Neuron (in vitro differentiated cells): ENCODE results near the gene CRYBA4.

ENCODE experiments used
- H2AFZ ChIP-seq: one replicate; pipeline ENCODE4 v1.6.1; 2013; ENCODE audit warnings: low read depth, mild to moderate bottlenecking, inconsistent platforms, low read length, moderate library complexity
- H3K27me3 ChIP-seq: one replicate; pipeline ENCODE4 v1.6.1; 2013; ENCODE audit warnings: low read length; ENCODE audit not compliant: insufficient read depth
- H3K36me3 ChIP-seq: one replicate; pipeline ENCODE4 v1.6.1; 2013; ENCODE audit warnings: low read length; ENCODE audit not compliant: insufficient read depth
- H3K4me1 ChIP-seq: one replicate; pipeline ENCODE4 v1.6.1; 2013; ENCODE audit warnings: low read length; ENCODE audit not compliant: insufficient read depth
- H3K4me3 ChIP-seq: 2 replicates; pipeline ENCODE4 v1.5.1; 2013; ENCODE audit warnings: mild to moderate bottlenecking, low read length, moderate library complexity
- H3K9me3 ChIP-seq: one replicate; pipeline ENCODE4 v1.6.1; 2013; ENCODE audit warnings: low read length

Gene CRYBA4

DNA sequence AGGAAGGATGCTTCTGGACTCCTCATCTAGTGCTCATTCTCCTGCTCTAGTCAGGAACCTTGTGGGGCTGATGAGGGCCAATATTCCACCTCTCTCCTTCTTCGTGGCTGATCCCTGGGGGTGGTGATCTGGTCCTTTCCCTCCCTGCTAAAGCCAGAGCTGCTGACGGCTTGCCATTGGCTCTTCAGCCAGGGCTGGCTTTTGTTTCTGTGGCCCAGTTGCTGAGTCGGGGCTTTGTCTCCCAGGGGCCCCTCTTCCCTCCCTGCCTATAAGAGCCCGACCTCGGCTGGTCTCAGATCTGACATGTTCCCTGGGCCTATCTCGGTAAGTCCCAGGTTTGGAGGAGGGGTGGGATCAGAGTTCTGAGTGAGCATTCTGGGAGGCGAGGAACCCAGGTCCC, at the start of gene CRYBA4:
Gene CRYBA4, plus strand, starts transcription at position 301 of the 400 bp plus-strand sequence. CDS start 634 bp downstream, outside the sequence.
- no peaks in the 10 kb centered on the region for H3K36me3 ChIP-seq
- H2AFZ ChIP-seq = no peak within 1 kb of the TSS
- H3K9me3 ChIP-seq = no peaks in the 10 kb centered on the region
- peaks cover 24% of the 10 kb centered on the region for H3K4me1 ChIP-seq
- H3K27me3 ChIP-seq = no peaks in the 10 kb centered on the region
- H3K4me3 ChIP-seq = no peak within 1 kb of the TSS

DNA sequence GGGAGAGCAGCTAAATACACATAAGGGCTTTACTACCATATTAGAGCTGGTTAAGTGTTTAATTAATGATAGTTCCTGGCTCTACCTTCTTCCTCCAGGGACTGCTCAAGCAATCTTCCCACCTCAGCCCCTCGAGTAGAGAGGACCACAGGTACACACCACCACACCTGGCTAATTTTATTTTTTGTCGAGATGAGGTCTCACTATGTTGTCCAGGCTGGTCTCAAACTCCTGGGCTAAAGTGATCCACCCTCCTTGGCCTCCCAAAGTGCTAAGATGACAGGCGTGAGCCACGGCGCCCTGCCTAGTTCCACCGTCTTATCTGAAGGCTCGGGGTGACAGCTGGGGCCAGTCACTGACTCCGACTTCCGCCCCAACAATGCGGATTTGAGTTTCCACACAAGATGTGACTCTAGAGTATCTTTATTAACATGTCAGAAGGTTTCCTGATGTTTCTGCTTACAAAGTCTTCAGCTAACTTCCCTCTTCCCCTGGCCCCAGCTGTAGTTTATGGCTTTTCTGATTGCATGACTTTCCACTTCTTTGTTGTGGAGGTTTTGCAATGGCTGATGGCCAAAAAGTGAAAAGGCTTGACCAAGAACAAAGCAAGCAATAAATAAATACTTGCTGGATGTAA, 48.6 kb upstream of the CRYBA4 start:
- H2AFZ ChIP-seq = no peak overlapping the region
- H3K27me3 ChIP-seq = no peaks in the 10 kb centered on the region
- peaks cover 27% of the 10 kb centered on the region for H3K4me1 ChIP-seq
- no peak overlapping the region for H3K4me3 ChIP-seq
- no peaks in the 10 kb centered on the region for H3K36me3 ChIP-seq
- H3K9me3 ChIP-seq = no peaks in the 10 kb centered on the region

DNA sequence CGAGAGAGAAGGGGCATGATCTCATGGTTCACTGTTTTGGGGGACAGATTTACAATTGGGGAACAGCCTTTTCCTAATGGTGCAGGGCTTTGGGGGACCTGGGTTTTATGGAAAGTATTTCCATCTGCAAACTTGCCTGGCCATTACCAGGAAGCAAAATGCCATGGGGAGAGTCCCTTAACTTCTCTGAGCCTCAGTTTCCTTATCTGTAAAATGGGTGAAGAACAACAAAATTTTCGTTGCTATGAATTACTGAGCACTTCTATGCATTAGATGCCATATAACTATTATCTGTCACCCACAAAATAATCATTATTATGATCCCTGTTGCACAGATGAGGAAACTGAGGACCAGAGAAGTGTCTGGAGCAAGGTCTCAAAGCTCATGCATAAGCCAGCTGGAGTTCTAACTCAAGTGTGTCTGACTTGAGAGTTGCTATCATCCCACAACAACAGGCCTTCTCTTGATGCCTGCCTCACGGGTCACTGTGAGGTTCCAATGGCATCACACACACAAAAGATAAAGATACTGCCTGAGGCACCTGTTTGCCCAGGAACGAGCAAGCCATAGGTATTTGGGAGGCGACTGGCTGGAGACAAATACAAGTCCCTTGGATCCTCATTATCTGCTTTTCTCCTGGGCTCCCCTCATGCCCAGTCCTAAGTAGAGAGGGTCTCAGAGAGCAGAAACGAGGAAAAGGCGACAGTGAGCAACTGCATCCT, 47.6 kb upstream of the CRYBA4 start:
- Histone ChIP-seq H3K9me3 (no peaks in the 10 kb centered on the region), H3K4me1 (peaks cover 21% of the 10 kb centered on the region), H2AFZ (no peak overlapping the region), H3K4me3 (no peak overlapping the region), H3K27me3 (no peaks in the 10 kb centered on the region), H3K36me3 (no peaks in the 10 kb centered on the region)

DNA sequence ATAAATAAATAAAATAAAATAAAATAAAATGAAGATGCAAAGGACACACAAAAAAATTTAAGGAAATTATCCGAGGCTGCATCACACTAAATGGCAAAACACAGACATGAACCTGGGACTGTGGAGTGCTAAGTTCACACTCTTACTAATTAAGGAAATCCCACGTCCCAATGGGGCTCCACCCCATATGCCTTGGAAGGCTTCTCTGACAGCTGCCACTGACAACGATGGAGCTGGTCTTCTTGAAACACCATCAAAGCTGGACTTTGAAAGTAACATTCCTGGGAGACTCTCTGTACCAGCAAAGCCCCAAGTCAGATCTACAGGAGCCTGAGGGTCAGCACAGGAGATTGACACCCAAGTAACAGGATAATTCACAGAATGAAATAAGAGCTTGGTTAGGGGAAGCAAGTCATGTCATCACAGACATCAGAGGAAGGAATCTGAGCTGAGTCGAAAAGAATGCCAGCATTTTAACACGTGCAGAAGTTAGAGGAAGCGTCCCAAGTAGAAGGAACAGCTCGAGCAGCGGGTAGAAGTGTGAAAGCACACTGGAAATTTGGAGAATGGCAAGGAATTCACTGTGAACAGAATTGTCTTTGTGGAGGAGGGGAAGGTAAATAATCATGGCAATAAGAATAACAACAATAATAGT, 45.6 kb upstream of the CRYBA4 start:
- Histone ChIP-seq H3K36me3 (no peaks in the 10 kb centered on the region), H3K4me1 (peaks cover 10% of the 10 kb centered on the region), H3K9me3 (no peaks in the 10 kb centered on the region), H3K4me3 (no peak overlapping the region), H2AFZ (no peak overlapping the region), H3K27me3 (no peaks in the 10 kb centered on the region)

DNA sequence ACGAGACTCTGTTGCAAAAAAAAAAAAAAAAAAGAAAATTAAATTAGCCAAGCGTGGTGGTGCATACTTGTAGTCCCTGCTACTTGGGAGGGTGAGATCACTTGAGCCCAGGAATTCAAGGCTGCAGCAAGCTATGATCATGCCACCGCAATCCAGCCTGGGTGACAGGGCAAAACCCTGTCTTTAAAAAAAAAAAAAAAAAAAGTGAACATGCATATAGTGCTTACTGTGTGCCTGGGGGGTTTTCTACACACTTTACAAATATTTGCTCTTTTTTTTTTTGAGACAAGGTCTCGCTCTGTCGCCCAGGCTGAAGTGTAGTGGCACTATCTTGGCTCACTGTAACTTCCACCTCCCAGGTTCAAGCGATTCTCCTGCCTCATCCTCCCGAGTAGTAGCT, 44.7 kb upstream of the CRYBA4 start:
- Histone ChIP-seq H3K27me3 (no peaks in the 10 kb centered on the region), H3K36me3 (no peaks in the 10 kb centered on the region), H2AFZ (no peak overlapping the region), H3K4me1 (peaks cover under 1% of the 10 kb centered on the region), H3K9me3 (no peaks in the 10 kb centered on the region), H3K4me3 (no peak overlapping the region)

DNA sequence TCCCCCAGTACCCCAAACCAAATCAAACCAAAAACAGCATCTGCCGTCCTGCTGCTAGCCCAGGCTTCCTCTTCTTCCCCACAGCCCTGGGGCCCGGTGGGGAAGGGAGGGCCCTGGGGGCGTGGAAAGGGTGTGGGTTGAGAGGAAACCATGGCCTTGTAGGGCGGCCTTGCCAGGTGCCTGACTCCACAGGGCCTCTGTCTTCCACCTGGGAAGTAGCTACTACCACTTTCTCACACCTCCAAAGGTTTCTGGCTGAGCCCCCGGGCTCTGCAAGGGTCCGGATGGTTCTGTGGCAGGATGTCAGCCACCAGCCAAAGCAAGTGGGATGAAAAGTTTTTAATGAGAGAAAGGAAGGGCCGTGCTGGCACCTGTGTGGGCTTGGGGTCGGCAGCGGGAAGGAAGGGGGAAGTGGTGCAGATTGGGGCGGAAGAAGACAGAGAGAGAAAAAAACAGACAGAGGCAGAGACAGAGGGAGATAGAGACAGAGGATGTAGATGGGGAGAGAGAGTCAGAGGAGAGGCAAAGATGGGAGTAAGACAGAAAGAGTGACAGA, 42.4 kb upstream of the CRYBA4 start:
- Histone ChIP-seq H2AFZ (no peak overlapping the region), H3K9me3 (no peaks in the 10 kb centered on the region), H3K4me3 (no peak overlapping the region), H3K36me3 (peaks cover 5% of the 10 kb centered on the region), H3K4me1 (no peaks in the 10 kb centered on the region), H3K27me3 (no peaks in the 10 kb centered on the region)

DNA sequence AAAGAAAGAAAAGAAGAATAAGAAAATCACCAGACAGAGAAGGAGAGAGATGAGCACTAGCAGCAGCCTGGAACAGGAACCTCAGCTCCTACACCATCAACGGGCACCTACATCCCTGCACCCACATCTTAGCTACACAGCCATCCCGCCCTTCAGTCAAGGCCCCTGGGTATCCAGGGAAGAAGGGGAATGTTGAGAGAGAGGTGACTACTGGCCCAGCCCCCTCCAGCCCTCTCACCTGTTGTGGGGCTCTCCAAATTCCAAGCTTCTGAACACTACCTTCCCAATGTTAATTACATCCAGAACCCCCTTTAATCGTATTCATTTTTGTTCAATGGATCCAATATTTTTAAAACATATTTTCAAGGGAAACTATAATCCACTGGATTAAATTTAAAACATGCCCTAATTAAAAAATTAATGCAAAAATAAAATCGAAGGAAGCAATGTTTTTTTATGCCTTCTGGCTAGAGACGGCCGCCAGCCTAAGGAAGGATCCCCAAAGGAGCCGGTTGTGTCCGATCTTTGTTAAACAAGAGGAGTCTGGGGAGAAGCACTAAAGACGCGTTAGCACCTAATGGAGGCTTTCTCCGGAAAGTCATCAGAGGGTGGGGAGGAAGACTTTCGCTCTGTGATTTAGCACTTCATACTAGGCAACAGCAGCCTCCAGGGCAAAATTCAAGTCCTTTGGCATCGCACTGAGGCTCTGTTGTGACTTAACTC, 41.4 kb upstream of the CRYBA4 start:
- Histone ChIP-seq H3K4me3 (no peak overlapping the region), H3K9me3 (no peaks in the 10 kb centered on the region), H3K27me3 (no peaks in the 10 kb centered on the region), H3K4me1 (no peaks in the 10 kb centered on the region), H2AFZ (no peak overlapping the region), H3K36me3 (peaks cover 5% of the 10 kb centered on the region)

DNA sequence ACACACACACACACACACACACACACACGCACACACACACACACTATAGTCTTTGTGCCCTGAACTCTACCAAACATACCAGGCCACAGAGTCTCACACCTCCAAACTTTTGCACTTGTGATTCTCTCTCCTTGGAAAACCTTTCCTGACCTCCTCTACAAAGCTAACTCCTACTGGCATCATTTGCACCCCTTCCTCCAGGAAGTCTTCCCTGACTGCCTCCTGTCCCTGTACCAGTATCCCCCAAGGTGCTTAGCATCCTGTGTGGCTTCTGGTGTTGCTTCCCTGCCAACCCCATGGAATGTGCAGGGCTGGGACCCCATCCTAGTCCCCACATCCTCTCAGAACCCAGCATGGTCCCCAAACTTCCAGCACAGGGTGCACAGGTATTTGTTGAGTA, 40.7 kb upstream of the CRYBA4 start:
- H3K27me3 ChIP-seq = no peaks in the 10 kb centered on the region
- H3K4me3 ChIP-seq = no peak overlapping the region
- H3K4me1 ChIP-seq = no peaks in the 10 kb centered on the region
- H2AFZ ChIP-seq = no peak overlapping the region
- no peaks in the 10 kb centered on the region for H3K9me3 ChIP-seq
- H3K36me3 ChIP-seq = peaks cover 5% of the 10 kb centered on the region

DNA sequence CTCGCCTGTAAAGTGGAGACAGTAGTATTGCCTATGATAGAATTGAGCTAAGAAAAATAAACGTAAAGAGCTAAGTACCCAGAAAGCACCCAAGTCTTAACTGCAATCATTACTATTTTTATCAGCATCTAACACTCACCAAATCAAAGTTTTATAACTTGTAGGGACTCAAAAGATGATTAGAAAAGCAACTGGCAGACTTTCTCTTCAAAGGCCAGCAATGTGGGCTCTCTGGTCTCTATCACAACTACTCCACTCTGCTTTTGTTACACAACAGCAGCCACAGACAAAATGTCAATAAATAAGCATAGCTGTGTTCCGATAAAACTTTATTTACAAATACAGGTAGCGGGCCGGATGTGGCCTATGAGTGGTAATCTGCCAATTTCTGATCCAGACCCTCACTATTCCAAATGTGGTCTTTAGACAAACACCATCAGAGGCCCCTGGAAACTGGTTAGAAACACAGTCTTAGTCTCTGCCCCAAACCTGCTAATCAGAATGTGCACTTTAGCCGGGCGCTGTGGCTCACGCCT, 40.1 kb upstream of the CRYBA4 start:
- Histone ChIP-seq H3K4me1 (no peaks in the 10 kb centered on the region), H3K9me3 (no peaks in the 10 kb centered on the region), H3K36me3 (peaks cover 5% of the 10 kb centered on the region), H3K4me3 (no peak overlapping the region), H3K27me3 (no peaks in the 10 kb centered on the region), H2AFZ (no peak overlapping the region)

DNA sequence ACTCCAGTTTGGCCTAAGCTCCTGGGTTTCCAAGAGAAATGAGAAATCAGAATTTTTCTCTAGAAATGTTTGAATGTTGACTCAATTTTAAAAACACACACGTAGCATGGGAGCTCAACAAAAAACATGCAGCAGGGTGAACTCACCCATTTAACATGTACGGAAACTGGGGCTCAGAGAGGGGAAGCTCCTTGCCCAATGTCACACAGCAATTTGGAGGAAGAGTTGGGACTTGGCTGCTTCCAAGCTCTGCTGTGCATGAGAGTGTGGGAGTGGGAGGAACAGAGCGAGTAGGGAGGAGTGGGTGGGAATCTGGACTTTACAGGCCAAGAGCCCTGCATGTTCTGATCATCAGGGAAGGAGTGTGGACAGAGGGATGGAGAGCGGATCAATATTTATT, 37.8 kb upstream of the CRYBA4 start:
- peaks cover 5% of the 10 kb centered on the region for H3K36me3 ChIP-seq

DNA sequence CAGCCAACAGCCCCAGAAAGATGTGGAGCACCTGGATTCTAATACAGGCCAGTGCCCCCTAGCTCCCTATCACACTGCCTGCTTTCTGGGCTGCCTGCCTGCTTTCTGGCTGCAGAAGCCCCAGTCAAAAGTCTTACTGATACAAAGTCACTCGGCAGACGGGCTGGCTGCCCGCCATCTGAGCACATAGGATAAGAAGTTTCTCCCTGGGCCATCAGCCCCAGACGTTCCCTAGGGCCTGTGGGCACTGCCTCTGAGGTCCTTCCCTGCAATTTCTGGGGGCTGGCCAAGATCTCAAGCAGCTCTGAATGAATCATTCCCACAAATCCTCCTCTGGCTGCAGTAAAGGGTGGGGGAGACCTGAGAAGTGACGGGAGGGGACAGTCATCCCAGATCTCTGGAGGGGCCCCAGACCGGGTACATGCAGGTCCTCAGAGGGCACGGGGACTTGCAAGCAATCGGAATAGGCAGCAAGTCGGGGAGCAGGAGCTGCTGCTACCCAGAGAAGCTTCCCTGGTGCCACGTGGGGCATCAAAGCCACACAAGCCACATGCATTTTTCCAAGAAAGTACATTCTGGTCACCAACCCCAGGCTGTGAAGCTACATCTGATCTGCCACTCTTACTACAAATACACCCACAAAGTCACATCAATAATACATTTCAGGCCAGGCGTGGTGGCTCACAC, 36.5 kb upstream of the CRYBA4 start:
- H3K9me3 ChIP-seq = no peaks in the 10 kb centered on the region
- H3K4me1 ChIP-seq = peaks cover 6% of the 10 kb centered on the region
- no peak overlapping the region for H2AFZ ChIP-seq
- peaks cover 5% of the 10 kb centered on the region for H3K36me3 ChIP-seq
- no peaks in the 10 kb centered on the region for H3K27me3 ChIP-seq
- H3K4me3 ChIP-seq = no peak overlapping the region

More for the DNA sequence above, 37.8 kb upstream of the CRYBA4 start:
- no peaks in the 10 kb centered on the region for H3K27me3 ChIP-seq
- H3K4me3 ChIP-seq = no peak overlapping the region
- no peak overlapping the region for H2AFZ ChIP-seq
- H3K4me1 ChIP-seq = peaks cover under 1% of the 10 kb centered on the region
- H3K9me3 ChIP-seq = no peaks in the 10 kb centered on the region

DNA sequence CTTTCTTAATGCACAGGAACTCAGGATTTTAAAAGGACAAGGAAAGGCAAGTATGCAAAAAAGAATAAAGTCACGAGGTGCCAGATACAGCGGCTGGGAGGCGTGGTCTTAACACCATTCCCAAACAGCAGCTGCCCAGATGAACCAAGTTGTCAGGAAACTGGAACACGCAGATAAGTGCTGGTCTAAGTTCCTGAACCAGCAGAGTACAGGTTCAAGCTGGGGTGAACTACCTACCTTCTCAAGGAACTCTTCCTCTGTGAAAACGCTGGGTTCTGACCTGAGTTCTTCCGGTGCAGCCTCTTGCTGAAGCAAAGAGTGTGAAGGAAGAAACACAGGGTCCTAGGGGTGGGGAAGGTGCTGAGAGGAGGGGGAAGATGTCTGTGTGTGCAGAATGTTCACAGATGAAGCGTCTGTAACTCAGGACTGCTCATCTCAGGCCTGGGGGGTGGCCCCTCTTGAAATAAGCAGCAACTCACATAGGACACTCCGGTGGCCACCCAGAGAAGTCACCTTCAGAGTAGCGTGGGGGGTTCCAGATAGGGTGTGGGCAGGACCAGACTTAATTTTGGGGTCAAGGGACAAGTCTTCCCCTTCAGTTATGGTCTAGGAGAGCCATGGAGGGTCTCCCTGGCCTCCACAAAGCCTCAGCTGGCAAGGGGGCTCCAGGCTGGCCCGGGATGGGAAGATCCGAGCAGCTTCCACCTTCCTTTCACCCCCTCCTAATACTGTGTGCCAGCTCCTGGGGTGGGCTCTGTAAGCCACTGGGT, 35.0 kb upstream of the CRYBA4 start:
- H3K36me3 ChIP-seq = peaks cover 5% of the 10 kb centered on the region
- H3K4me3 ChIP-seq = no peak overlapping the region
- H2AFZ ChIP-seq = no peak overlapping the region
- peaks cover 8% of the 10 kb centered on the region for H3K4me1 ChIP-seq
- H3K27me3 ChIP-seq = no peaks in the 10 kb centered on the region
- no peaks in the 10 kb centered on the region for H3K9me3 ChIP-seq
